Ovary (tissue), 3 donors: ENCODE results near the gene DPYSL5.

ENCODE experiments used
- EP300 ChIP-seq: sonication (generic); formaldehyde crosslinking; IDR thresholded peaks from one replicate; pipeline ENCODE4 v1.6.1; 2017; ENCODE audit warnings: antibody characterized with exemption
- POLR2A ChIP-seq: fragments of 450-650 bp; IDR thresholded peaks from one replicate; pipeline ENCODE4 v1.6.1; 2017; ENCODE audit warnings: antibody characterized with exemption, mild to moderate bottlenecking, moderate library complexity
- TF ChIP-seq, protein P1 (sequence below), 3 donors: fragments of 450-650 bp in 2 of 3; fragments of 200-600 bp in 1 of 3; IDR thresholded peaks; one replicate each; pipeline versions ENCODE4 v1.5.1 to v1.8.0; 2016 to 2022; ENCODE audit warnings: antibody characterized with exemption in 3 of 3, mild to moderate bottlenecking in 1 of 3
- donor health status: DM: no; HTN: no; CAD: no.

DNA sequence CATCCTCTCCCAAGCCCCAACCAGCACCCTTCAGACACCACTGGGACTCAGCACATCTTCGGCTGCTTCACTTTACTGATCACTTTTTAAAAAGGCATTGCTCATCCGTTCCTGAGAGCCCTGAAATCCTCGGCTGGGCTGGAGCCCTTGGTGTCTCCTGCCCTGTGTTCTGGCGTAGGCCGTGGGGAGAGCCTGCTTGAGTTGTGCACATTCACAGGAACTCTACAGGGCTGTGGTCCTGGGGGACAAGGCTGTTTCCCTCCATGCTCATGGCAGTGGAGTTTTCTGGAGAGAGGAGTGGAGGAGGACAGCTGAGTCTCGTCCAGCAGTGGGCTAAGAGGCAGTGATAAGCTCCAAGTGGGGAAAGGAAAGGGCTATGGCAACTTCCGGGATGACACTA is 46.1 kb upstream of the DPYSL5 start:
- TF ChIP-seq, protein P1, sequence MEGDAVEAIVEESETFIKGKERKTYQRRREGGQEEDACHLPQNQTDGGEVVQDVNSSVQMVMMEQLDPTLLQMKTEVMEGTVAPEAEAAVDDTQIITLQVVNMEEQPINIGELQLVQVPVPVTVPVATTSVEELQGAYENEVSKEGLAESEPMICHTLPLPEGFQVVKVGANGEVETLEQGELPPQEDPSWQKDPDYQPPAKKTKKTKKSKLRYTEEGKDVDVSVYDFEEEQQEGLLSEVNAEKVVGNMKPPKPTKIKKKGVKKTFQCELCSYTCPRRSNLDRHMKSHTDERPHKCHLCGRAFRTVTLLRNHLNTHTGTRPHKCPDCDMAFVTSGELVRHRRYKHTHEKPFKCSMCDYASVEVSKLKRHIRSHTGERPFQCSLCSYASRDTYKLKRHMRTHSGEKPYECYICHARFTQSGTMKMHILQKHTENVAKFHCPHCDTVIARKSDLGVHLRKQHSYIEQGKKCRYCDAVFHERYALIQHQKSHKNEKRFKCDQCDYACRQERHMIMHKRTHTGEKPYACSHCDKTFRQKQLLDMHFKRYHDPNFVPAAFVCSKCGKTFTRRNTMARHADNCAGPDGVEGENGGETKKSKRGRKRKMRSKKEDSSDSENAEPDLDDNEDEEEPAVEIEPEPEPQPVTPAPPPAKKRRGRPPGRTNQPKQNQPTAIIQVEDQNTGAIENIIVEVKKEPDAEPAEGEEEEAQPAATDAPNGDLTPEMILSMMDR (IDR thresholded peaks at IDR 0.05): no peak
- TF ChIP-seq POLR2A (no peak), EP300 (no peak)
